Pancreas (tissue), 10 donors: Measurements from ENCODE around the gene VAPB. TPM values are rescaled to one million over a fixed set of nuclear protein-coding genes. Genes with fewer than 3 reads are reported as not detected.

Source experiments
- ATAC-seq, 4 donors: fragments of 200-7000 bp; cut with Tn5 transposase; one replicate each; pipeline versions ENCODE4 v1.8.0 to v1.9.1; 2020; ENCODE audit warnings: mild to moderate bottlenecking in 4 of 4, moderate library complexity in 4 of 4
- DNase-seq, 6 donors: peaks; one replicate each; pipeline ENCODE4 v3.0.0-alpha.2; 2020
- FAIRE-seq: peaks from 2 replicates; lab custom pipeline; 2012; peaks lifted over from hg19 to GRCh38; lab: Jason Lieb, UNC
- H3K27ac ChIP-seq, 4 donors: fragments of 200-600 bp; sonication (generic); 1 replicate in 3 of 4; 2 replicates in 1 of 4; pipeline versions ENCODE4 v1.5.0 to v1.8.0; 2020
- H3K27me3 ChIP-seq, 4 donors: fragments of 200-600 bp; one replicate each; pipeline ENCODE4 v1.8.0; 2021
- H3K36me3 ChIP-seq, 3 donors: fragments of 200-600 bp; sonication (generic) in 1 of 3; one replicate each; pipeline versions ENCODE4 v1.5.0 to v1.8.0; 2020 to 2021
- H3K4me1 ChIP-seq, 3 donors: fragments of 200-600 bp; one replicate each; pipeline ENCODE4 v1.8.0; 2021
- H3K4me3 ChIP-seq, 4 donors: fragments of 200-600 bp; sonication (generic) in 2 of 4; one replicate each; pipeline versions ENCODE4 v1.5.0 to v1.8.0; 2020 to 2021
- H3K9me3 ChIP-seq, 4 donors: fragments of 200-600 bp; one replicate each; pipeline ENCODE4 v1.8.0; 2021
- WGBS, 2 donors: extraction: QIAGEN DNeasy Blood & Tissue Kit; methylation state at CpG; one replicate each; pipeline ENCODE4 v1.1.7; 2013; 5-methylcytosine and 5-hydroxymethylcytosine counted together
- intact Hi-C, 3 donors: fragments of 100-400 bp; cut with DNase I; formaldehyde crosslinking; loops; one replicate each; pipeline versions ENCODE4 v1.11.1 to v1.14.2; 2022
- polyA plus RNA-seq, 2 donors: library from polyadenylated mRNA; stranded (reverse); fragments of 200-250 nt; gene quantifications; one replicate each; pipeline ENCODE4 v1.2.3, GENCODE V29; 2013
- total RNA-seq, 6 donors: library from RNA; stranded (reverse); fragmentation: NEBNext Ultra II Directional in 4 of 6; extraction: Animal tissue kit (Norgen Biotek cat#: 25700) in 4 of 6; gene quantifications; one replicate each; pipeline versions ENCODE4 v1.2.1 to v1.2.4, GENCODE V29; 2021 to 2023
- TF ChIP-seq, protein P1 (sequence below), 4 donors: fragments of 200-600 bp; sonication (generic) in 3 of 4; IDR thresholded peaks; one replicate each; pipeline versions ENCODE4 v1.5.0 to v1.8.0; 2021; ENCODE audit warnings: antibody characterized with exemption in 4 of 4
- donor health status: healthy with polysubstance abuse.
- donor health status: DM: no; HTN: no; CAD: no; lungs with moderate emphysema.
- donor health status: DM: no; HTN: no; CAD: no.
- donor health status: control.
- donor health status: control.
- donor health status: Bipolar disorder and iron deficiency.
- donor health status: DM: yes; HTN: yes; CAD: no.
- donor health status: DM: no; HTN: no; CAD: no.
- donor health status: DM: no; HTN: no; CAD: no.
- donor health status: DM: yes; HTN: yes; CAD: no.

Gene VAPB
- total and polyA plus RNA-seq, 8 donors, result 9.6 to 30.3 (median 20.6) TPM

DNA sequence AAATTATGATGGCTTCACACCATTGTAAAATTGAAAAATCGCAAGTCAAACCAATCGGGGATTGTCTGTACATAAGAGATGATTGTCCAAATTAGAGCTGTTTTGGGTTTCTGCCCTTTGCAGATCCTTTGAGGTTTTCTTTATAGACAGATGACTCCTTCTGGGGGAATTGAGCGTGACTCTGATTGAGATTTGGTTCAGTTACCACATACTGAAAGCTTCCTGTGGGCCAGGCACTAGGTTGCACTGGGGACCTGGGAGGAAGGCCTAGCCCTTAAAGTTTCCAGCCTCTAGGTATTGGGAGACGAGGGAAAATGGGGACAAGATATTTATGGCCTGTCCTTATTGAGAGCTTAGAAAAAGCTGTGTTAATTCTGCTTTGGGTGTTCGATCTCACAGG lies 9.2 kb downstream of the VAPB start:
- DNase-seq (no peak), ATAC-seq (no peak), FAIRE-seq (no peak)
- intact Hi-C loops, result no loop called here
- WGBS, 2 donors, result 85 to 86% methylated on average over 5 of the region's 5 CpGs
- Histone ChIP-seq H3K4me1 (peaks cover 0 to 8% (median 0%) of the 10 kb centered on the region in 3 donors), H3K36me3 (no peaks in the 10 kb centered on the region), H3K27me3 (no peaks in the 10 kb centered on the region), H3K4me3 (no peak overlapping the region), H3K9me3 (no peaks in the 10 kb centered on the region), H3K27ac (no peak overlapping the region)
- TF ChIP-seq, protein P1, sequence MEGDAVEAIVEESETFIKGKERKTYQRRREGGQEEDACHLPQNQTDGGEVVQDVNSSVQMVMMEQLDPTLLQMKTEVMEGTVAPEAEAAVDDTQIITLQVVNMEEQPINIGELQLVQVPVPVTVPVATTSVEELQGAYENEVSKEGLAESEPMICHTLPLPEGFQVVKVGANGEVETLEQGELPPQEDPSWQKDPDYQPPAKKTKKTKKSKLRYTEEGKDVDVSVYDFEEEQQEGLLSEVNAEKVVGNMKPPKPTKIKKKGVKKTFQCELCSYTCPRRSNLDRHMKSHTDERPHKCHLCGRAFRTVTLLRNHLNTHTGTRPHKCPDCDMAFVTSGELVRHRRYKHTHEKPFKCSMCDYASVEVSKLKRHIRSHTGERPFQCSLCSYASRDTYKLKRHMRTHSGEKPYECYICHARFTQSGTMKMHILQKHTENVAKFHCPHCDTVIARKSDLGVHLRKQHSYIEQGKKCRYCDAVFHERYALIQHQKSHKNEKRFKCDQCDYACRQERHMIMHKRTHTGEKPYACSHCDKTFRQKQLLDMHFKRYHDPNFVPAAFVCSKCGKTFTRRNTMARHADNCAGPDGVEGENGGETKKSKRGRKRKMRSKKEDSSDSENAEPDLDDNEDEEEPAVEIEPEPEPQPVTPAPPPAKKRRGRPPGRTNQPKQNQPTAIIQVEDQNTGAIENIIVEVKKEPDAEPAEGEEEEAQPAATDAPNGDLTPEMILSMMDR (IDR thresholded peaks at IDR 0.05), result no peak

DNA sequence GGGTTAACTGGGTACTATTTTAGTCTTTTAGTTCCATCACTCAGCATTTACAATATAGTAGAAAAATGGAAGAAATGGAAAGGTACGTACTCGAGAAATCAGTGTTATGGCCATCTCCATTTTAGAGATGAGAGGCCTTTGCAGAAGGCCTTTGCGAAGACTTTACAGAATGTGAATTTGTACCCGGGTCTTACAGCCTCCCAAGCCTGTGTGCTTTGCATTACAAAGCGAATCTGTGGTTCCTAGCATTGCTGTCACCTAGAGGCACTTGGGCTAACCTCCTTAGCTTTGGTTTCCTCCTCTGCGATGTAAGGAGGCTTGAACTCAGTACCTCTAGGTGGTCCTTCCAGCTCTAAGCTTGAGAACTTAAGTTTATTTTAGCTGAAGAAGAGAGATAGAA lies 10.9 kb downstream of the VAPB start:
- FAIRE-seq (no peak), DNase-seq (no peak), ATAC-seq (no peak)
- intact Hi-C loops, result no loop called here
- Histone ChIP-seq H3K27ac (no peak overlapping the region), H3K9me3 (no peaks in the 10 kb centered on the region), H3K36me3 (no peaks in the 10 kb centered on the region), H3K27me3 (no peaks in the 10 kb centered on the region), H3K4me1 (peaks cover 0 to 5% (median 0%) of the 10 kb centered on the region in 3 donors), H3K4me3 (no peak overlapping the region)
- WGBS, 2 donors, result 92 to 95% methylated on average over 6 of the region's 6 CpGs
- TF ChIP-seq, protein P1 (IDR thresholded peaks at IDR 0.05), result no peak

DNA sequence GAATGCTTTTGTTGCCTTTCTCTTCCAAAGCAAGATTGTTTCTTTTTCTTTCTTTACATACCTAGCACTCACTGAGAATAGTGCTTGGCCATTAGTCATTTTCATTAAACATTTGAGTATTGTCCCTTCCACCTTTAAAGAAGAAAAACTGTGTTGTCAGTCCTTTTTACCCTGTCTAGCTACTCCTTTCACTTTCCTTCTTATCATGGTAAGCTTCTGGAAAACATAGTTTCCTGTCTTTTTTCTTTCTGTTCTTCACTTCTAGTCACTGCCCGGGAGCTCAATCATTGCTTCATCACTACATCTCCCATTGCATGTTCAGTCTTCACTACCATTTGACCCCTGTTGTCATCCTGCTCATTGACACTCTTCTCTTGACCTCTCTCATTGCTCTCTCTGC lies 12.1 kb downstream of the VAPB start:
- intact Hi-C loops, result no loop called here
- no peak for ATAC-seq
- 89 to 94% methylated on average over 1 of the region's 1 CpG for WGBS, 2 donors
- no peak overlapping the region for H3K4me3 ChIP-seq
- H3K4me1 ChIP-seq, result peaks cover 2 to 6% (median 4%) of the 10 kb centered on the region in 3 donors
- H3K27me3 ChIP-seq, result no peaks in the 10 kb centered on the region
- H3K27ac ChIP-seq, result no peak overlapping the region
- no peak for DNase-seq
- TF ChIP-seq, protein P1 (IDR thresholded peaks at IDR 0.05), result no peak
- H3K9me3 ChIP-seq, result no peaks in the 10 kb centered on the region
- no peak for FAIRE-seq
- no peaks in the 10 kb centered on the region for H3K36me3 ChIP-seq

DNA sequence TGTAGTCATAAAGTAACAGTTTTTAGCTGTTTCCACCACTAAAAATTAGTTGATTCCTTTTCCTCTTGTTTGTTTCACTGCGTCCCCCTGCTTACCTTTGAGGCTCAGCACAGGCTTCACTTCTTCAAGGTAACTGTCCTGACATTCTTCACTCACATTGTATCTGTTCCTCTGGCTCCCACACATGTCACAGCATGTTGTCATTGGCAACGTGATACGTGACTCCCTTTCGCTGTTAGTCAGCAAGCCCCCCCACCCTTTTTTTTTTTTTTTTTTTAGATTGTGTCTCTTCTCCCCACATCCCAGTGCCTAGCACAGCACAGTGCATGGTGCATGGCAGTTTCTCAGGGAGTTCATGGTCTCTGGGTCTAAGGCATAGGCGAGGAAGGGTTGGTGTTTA lies 13.3 kb downstream of the VAPB start:
- Histone ChIP-seq H3K9me3 (no peaks in the 10 kb centered on the region), H3K4me3 (no peak overlapping the region), H3K36me3 (no peaks in the 10 kb centered on the region), H3K27me3 (no peaks in the 10 kb centered on the region), H3K27ac (no peak overlapping the region), H3K4me1 (peaks cover 13 to 17% (median 13%) of the 10 kb centered on the region in 3 donors)
- no peak for ATAC-seq
- DNase-seq, result no peak
- intact Hi-C loops, result no loop called here
- WGBS, 2 donors, result 80 to 82% methylated on average over 5 of the region's 5 CpGs
- TF ChIP-seq, protein P1 (IDR thresholded peaks at IDR 0.05), result no peak
- FAIRE-seq, result no peak

DNA sequence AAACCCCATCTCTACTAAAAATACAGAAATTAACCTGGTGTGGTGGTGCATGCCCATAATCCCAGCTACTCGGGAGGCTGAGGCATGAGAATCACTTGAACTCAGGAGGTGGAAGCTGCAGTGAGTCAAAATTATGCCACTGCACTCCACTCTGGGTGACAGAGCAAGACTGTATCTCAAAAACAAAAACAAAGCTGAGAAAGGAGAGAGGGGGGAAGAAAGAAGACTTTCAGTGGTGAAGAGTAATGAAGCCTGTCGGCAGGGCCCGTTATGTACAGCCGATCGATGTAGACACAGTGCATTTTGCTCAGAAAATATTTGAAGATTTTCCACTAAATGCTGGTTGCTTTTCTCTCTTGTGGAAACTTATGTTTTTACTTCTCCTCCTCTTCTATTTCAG lies 13.8 kb downstream of the VAPB start:
- Histone ChIP-seq H3K27me3 (no peaks in the 10 kb centered on the region), H3K27ac (no peak overlapping the region), H3K4me3 (no peak overlapping the region), H3K4me1 (peaks cover 14 to 18% (median 17%) of the 10 kb centered on the region in 3 donors), H3K9me3 (no peaks in the 10 kb centered on the region), H3K36me3 (no peaks in the 10 kb centered on the region)
- ATAC-seq (no peak), DNase-seq (no peak), FAIRE-seq (no peak)
- WGBS, 2 donors, result 94% methylated on average over 5 of the region's 5 CpGs
- TF ChIP-seq, protein P1 (IDR thresholded peaks at IDR 0.05), result no peak
- intact Hi-C loops, result no loop called here
